PC-3 (cell line): ENCODE results near the gene GPR156. TPM values are rescaled to one million over a fixed set of nuclear protein-coding genes. Genes with fewer than 3 reads are reported as not detected.
A peak's percentile ranks its signal among the peaks of the same experiment; 100 is the strongest.

Experiments
- ATAC-seq: fragments of 200-7000 bp; cut with Tn5 transposase; 2 replicates; pipeline ENCODE4 v1.9.1; 2020; ENCODE audit warnings: mild to moderate bottlenecking, moderate library complexity
- BruUV-seq: library from RNA; stranded (reverse); fragments of 400-500 nt; replicated peaks from 2 replicates; lab custom pipeline; 2021; lab: Mats Ljungman, UMichigan
- CTCF ChIA-PET: fragments of 300-600 bp; sonication (Branson Sonifier 250); formaldehyde crosslinking; loops from one replicate; lab custom pipeline; 2022; ENCODE audit warnings: antibody characterized with exemption; lab: Charles Lee
- POLR2A ChIA-PET: fragments of 300-600 bp; sonication (Branson Sonifier 250); formaldehyde crosslinking; loops from one replicate; lab custom pipeline; 2022; ENCODE audit warnings: antibody characterized with exemption; ENCODE audit not compliant: unreplicated experiment; lab: Charles Lee
- DNase-seq: peaks from one replicate; pipeline ENCODE4 v3.0.0-alpha.2; 2015
- H2AFZ ChIP-seq: fragments of 300-600 bp; sonication (generic); 2 replicates; pipeline ENCODE4 v1.6.0; 2016; ENCODE audit warnings: antibody characterized with exemption, low read length
- H3F3A ChIP-seq: fragments of 300-600 bp; sonication (generic); one replicate; pipeline ENCODE4 v1.6.0; 2017; ENCODE audit warnings: antibody characterized with exemption, low read length, control low read depth, mild to moderate bottlenecking; ENCODE audit not compliant: unreplicated experiment
- H3K27ac ChIP-seq: fragments of 300-600 bp; sonication (generic); 2 replicates; pipeline ENCODE4 v1.5.1; 2016; ENCODE audit warnings: mild to moderate bottlenecking, low read length
- H3K27me3 ChIP-seq: fragments of 300-600 bp; sonication (generic); 2 replicates; pipeline ENCODE4 v1.6.1; 2016; ENCODE audit warnings: low read length, mixed read lengths
- H3K36me3 ChIP-seq: fragments of 300-600 bp; sonication (generic); 2 replicates; pipeline ENCODE4 v1.6.1; 2016; ENCODE audit warnings: low read depth, mixed run types, low read length, mixed read lengths
- H3K4me1 ChIP-seq: fragments of 300-600 bp; sonication (generic); 2 replicates; pipeline ENCODE4 v1.5.1; 2016; ENCODE audit warnings: low read length; ENCODE audit not compliant: insufficient read depth
- H3K4me2 ChIP-seq: fragments of 300-600 bp; sonication (generic); 2 replicates; pipeline ENCODE4 v1.6.0; 2016; ENCODE audit warnings: low read length
- H3K4me3 ChIP-seq: fragments of 300-600 bp; sonication (generic); 2 replicates; pipeline ENCODE4 v1.5.1; 2016; ENCODE audit warnings: mild to moderate bottlenecking, low read length, mixed read lengths
- H3K79me2 ChIP-seq: fragments of 300-600 bp; sonication (generic); 2 replicates; pipeline ENCODE4 v1.6.1; 2017; ENCODE audit warnings: low read length, mixed read lengths
- H3K9ac ChIP-seq: fragments of 300-600 bp; sonication (generic); 2 replicates; pipeline ENCODE4 v1.6.0; 2016; ENCODE audit warnings: mild to moderate bottlenecking, low read length
- H3K9me2 ChIP-seq: fragments of 300-600 bp; sonication (generic); replicated peaks from 2 replicates; pipeline ENCODE4 v1.6.1; 2016; ENCODE audit warnings: mixed run types, low read length, mixed read lengths
- H3K9me3 ChIP-seq: fragments of 300-600 bp; sonication (generic); 2 replicates; pipeline ENCODE4 v1.6.1; 2016; ENCODE audit warnings: low read length, mixed read lengths
- H4K20me1 ChIP-seq: fragments of 300-600 bp; sonication (generic); 2 replicates; pipeline ENCODE4 v1.6.1; 2016; ENCODE audit warnings: low read length, mixed read lengths
- EZH2 ChIP-seq: fragments of 300-600 bp; sonication (generic); IDR thresholded peaks from one replicate; pipeline ENCODE4 v1.6.1; 2017; ENCODE audit warnings: antibody characterized with exemption, mild to moderate bottlenecking, low read length; ENCODE audit not compliant: unreplicated experiment
- EZH2phosphoT487 ChIP-seq: fragments of 300-600 bp; sonication (generic); IDR thresholded peaks from 2 replicates; pipeline ENCODE4 v1.6.1; 2018; ENCODE audit warnings: mild to moderate bottlenecking, antibody characterized with exemption, low read length, borderline replicate concordance
- intact Hi-C: fragments of 100-400 bp; cut with micrococcal nuclease; formaldehyde crosslinking; loops from 2 replicates; pipeline ENCODE4 v1.9.0; 2023
- total RNA-seq: library from RNA; depleted of rRNA; stranded (reverse); fragments of >200 nt; gene quantifications from 2 replicates; pipeline ENCODE4 v1.2.3, GENCODE V29; 2014
- TF ChIP-seq, protein P1 (sequence below): fragments of 300-600 bp; sonication (generic); conservative IDR thresholded peaks from 2 replicates; pipeline ENCODE4 v1.5.1; 2017; ENCODE audit warnings: antibody characterized with exemption, low read depth, mild to moderate bottlenecking, low read length

GPR156 gene
- total RNA-seq, 1 experiment from 2014 or later: 5.1 TPM

DNA sequence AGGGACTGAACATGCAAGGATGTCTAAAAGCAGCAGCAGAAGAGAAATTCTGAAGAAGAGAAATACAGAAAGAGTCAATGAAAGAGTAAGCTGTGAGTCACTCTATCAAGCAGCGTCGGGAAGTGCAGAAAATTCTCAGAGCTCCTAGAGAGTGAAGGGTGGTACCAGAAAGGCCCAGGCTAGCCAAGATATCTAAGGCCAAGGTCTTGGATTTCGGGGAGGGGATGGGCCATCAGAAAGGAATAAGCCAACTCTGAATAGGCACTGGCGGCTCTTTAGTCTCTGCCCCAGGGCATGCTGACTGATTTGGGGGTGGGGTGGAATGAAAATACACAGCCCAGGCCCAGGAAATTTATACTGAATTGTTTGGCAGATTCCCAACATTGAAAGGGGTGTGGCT is 70.8 kb downstream of the GPR156 start:
- DNase-seq (peak; percentile 44), ATAC-seq (peak; percentile 88)
- Histone ChIP-seq H3K9me3 (no peaks in the 10 kb centered on the region), H4K20me1 (no peaks in the 10 kb centered on the region), H3K27ac (no peak overlapping the region), H3K4me1 (peaks cover 5% of the 10 kb centered on the region; the same call in 1 of the 2 replicates), H3K79me2 (no peaks in the 10 kb centered on the region), H3K4me3 (no peak overlapping the region), H3F3A (no peaks in the 10 kb centered on the region), H2AFZ (no peak overlapping the region), H3K27me3 (no peaks in the 10 kb centered on the region), H3K9me2 (no peaks in the 10 kb centered on the region), H3K9ac (no peak overlapping the region), H3K36me3 (no peaks in the 10 kb centered on the region), H3K4me2 (no peak overlapping the region)
- CTCF ChIA-PET: no interaction called here
- no TSS peak for BruUV-seq
- POLR2A ChIA-PET: no interaction called here
- intact Hi-C loops: no loop called here
- no peak for TF ChIP-seq EZH2phosphoT487
- no peak for TF ChIP-seq EZH2
- TF ChIP-seq, protein P1, sequence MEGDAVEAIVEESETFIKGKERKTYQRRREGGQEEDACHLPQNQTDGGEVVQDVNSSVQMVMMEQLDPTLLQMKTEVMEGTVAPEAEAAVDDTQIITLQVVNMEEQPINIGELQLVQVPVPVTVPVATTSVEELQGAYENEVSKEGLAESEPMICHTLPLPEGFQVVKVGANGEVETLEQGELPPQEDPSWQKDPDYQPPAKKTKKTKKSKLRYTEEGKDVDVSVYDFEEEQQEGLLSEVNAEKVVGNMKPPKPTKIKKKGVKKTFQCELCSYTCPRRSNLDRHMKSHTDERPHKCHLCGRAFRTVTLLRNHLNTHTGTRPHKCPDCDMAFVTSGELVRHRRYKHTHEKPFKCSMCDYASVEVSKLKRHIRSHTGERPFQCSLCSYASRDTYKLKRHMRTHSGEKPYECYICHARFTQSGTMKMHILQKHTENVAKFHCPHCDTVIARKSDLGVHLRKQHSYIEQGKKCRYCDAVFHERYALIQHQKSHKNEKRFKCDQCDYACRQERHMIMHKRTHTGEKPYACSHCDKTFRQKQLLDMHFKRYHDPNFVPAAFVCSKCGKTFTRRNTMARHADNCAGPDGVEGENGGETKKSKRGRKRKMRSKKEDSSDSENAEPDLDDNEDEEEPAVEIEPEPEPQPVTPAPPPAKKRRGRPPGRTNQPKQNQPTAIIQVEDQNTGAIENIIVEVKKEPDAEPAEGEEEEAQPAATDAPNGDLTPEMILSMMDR: no peak

DNA sequence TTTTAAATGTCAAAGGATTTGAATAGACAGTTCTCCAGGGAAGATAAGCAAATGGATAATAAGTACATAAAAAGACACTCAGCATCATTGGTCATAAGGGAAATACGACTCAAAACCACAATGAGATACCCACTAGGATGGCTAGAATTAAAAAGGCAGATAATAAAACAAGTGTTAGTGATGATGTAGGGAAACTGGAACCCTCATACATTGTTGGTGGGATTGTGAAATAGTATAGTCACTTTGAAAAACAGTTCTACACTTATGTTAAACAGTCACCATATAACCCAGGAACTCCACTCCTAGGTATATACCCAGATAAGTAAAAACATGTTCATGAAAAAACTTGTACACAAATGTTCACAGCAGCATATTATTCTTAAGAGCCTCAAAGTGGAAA is 72.5 kb downstream of the GPR156 start:
- Histone ChIP-seq H3K9me2 (no peaks in the 10 kb centered on the region), H2AFZ (no peak overlapping the region), H3K27ac (no peak overlapping the region), H3K4me3 (no peak overlapping the region), H4K20me1 (no peaks in the 10 kb centered on the region), H3K79me2 (no peaks in the 10 kb centered on the region), H3K9me3 (0 out of 2 replicates have a peak, but pooled peaks cover 3% of the 10 kb centered on the region), H3K4me1 (peaks cover 5% of the 10 kb centered on the region; the same call in 1 of the 2 replicates), H3K9ac (no peak overlapping the region), H3K4me2 (no peak overlapping the region), H3K27me3 (no peaks in the 10 kb centered on the region), H3F3A (no peaks in the 10 kb centered on the region), H3K36me3 (no peaks in the 10 kb centered on the region; the same call in 1 of the 2 replicates)
- DNase-seq (no peak), ATAC-seq (no peak)
- TF ChIP-seq EZH2 (no peak), EZH2phosphoT487 (no peak)
- intact Hi-C loops: no loop called here
- ChIA-PET CTCF (interaction anchor here (0.6 kb wide), 1 partner anchor 126 kb away, joined by 3 read pairs; no protein-coding TSS in a partner anchor), POLR2A (no interaction called here)
- BruUV-seq: no TSS peak

DNA sequence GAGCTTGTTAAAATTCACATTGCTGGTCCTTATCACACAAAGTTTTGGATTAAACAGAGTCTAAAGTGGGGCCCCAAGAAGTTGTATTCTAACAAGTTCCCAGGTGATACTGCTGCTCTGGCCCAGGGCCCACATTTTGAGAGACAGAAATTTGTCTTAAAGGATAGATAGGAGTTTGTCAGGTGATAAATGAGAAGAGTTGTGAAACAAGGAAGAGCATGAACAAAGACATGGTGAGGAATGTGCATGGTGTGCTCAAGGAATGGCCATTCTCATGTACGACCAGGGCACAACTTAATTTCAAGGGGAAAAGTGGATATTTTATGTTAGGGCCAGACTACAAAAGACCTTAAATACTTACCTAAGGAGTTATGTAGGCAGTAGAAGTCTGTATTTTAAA is 75.6 kb downstream of the GPR156 start:
- no peak overlapping the region for H3K27ac ChIP-seq
- no peaks in the 10 kb centered on the region for H3K79me2 ChIP-seq
- no TSS peak for BruUV-seq
- ChIA-PET POLR2A (no interaction called here), CTCF (no interaction called here)
- no peaks in the 10 kb centered on the region for H4K20me1 ChIP-seq
- TF ChIP-seq EZH2phosphoT487: no peak
- TF ChIP-seq EZH2: no peak
- TF ChIP-seq, protein P1: no peak
- no peak for DNase-seq
- no peak overlapping the region for H3K9ac ChIP-seq
- no peaks in the 10 kb centered on the region for H3F3A ChIP-seq
- no peak overlapping the region for H2AFZ ChIP-seq
- no peak overlapping the region for H3K4me2 ChIP-seq
- H3K4me3 ChIP-seq: no peak overlapping the region
- no peak for ATAC-seq
- H3K9me3 ChIP-seq: 0 out of 2 replicates have a peak, but pooled peaks cover 3% of the 10 kb centered on the region
- H3K36me3 ChIP-seq: no peaks in the 10 kb centered on the region; the same call in 1 of the 2 replicates
- no peaks in the 10 kb centered on the region for H3K9me2 ChIP-seq
- H3K4me1 ChIP-seq: peaks cover 4% of the 10 kb centered on the region; the same call in 1 of the 2 replicates
- no peaks in the 10 kb centered on the region for H3K27me3 ChIP-seq
- intact Hi-C loops: no loop called here
